HepG2 (cell line): ENCODE data around the gene GAL3ST1. TPM values are rescaled to one million over a fixed set of nuclear protein-coding genes. Genes with fewer than 3 reads are reported as not detected.

Source experiments
- ATAC-seq: fragments of 200-7000 bp; cut with Tn5 transposase; 3 replicates; pipeline ENCODE4 v1.9.1; 2020; ENCODE audit warnings: mild to moderate bottlenecking, moderate library complexity
- BruUV-seq: library from RNA; stranded (reverse); fragments of 400-500 nt; replicated peaks from 2 replicates; lab custom pipeline; 2021; lab: Mats Ljungman, UMichigan
- CTCF ChIA-PET: fragments of 300-600 bp; formaldehyde crosslinking; extraction: SDS; loops from one replicate; lab custom pipeline; 2021; ENCODE audit warnings: low total read pairs, inconsistent platforms, low intra/inter-chr PET ratio; lab: Yijun Ruan, JAX
- POLR2A ChIA-PET: fragments of 350-600 bp; sonication (Branson Sonifier 250); formaldehyde crosslinking; loops from one replicate; lab custom pipeline; 2020; ENCODE audit warnings: antibody characterized with exemption, inconsistent platforms; lab: Yijun Ruan, JAX
- DNase-seq: peaks from one replicate; pipeline ENCODE4 v3.0.0-alpha.2; 2015; ENCODE audit warnings: low spot score
- FAIRE-seq: peaks from 3 replicates; lab custom pipeline; 2011; peaks lifted over from hg19 to GRCh38; lab: Jason Lieb, UNC
- H2AFZ ChIP-seq: one replicate; pipeline ENCODE4 v1.6.1; 2011; ENCODE audit warnings: low read length, inconsistent platforms
- H3K27ac ChIP-seq: fragments of 300-600 bp; 3 replicates; pipeline ENCODE4 v1.8.0; 2011; ENCODE audit warnings: mixed run types, mild to moderate bottlenecking, mixed read lengths, low read length, inconsistent platforms; ENCODE audit not compliant: insufficient read depth; ENCODE audit errors: extremely low read length
- H3K27me3 ChIP-seq, 2 experiments: fragments of 200-600 bp in 1 of 2; 2 replicates in 1 of 2; 3 replicates in 1 of 2; pipeline versions ENCODE4 v1.6.0 to v1.8.0; 2011; ENCODE audit warnings: low read length in 2 of 2, mild to moderate bottlenecking in 2 of 2, moderate library complexity in 2 of 2, inconsistent platforms in 1 of 2; ENCODE audit not compliant: insufficient read depth in 2 of 2, control insufficient read depth in 1 of 2
- H3K36me3 ChIP-seq, 2 experiments: fragments of 200-600 bp in 1 of 2; replicated peaks in 1 of 2; 2 replicates in 1 of 2; 3 replicates in 1 of 2; pipeline versions ENCODE4 v1.5.1 to v1.8.0; 2011; ENCODE audit warnings: low read length in 2 of 2, inconsistent platforms in 1 of 2; ENCODE audit not compliant: insufficient read depth in 2 of 2, control insufficient read depth in 1 of 2
- H3K4me1 ChIP-seq: 2 replicates; pipeline ENCODE4 v1.5.1; 2012; ENCODE audit warnings: low read length, inconsistent platforms; ENCODE audit not compliant: insufficient read depth
- H3K4me2 ChIP-seq: 2 replicates; pipeline ENCODE4 v1.6.0; 2011; ENCODE audit warnings: low read depth, low read length, inconsistent platforms
- H3K4me3 ChIP-seq, 3 experiments: fragments of 200-600 bp in 1 of 3; sonication (generic), shearing (Covaris generic) in 1 of 3; replicated peaks in 1 of 3; 2 replicates each; pipeline ENCODE4 v1.5.1; 2011 to 2016; ENCODE audit warnings: low read length in 3 of 3, inconsistent platforms in 2 of 3, low read depth in 2 of 3, mild to moderate bottlenecking in 2 of 3, control low read depth in 1 of 3, mixed read lengths in 1 of 3; ENCODE audit not compliant: insufficient read depth in 1 of 3
- H3K79me2 ChIP-seq: one replicate; pipeline ENCODE4 v1.6.1; 2011; ENCODE audit warnings: low read length, inconsistent platforms; ENCODE audit not compliant: insufficient read depth
- H3K9ac ChIP-seq: 2 replicates; pipeline ENCODE4 v1.6.0; 2011; ENCODE audit warnings: mild to moderate bottlenecking, low read depth, low read length, inconsistent platforms; ENCODE audit not compliant: insufficient read depth
- H3K9me3 ChIP-seq: 2 replicates; pipeline ENCODE4 v1.5.1; 2012; ENCODE audit warnings: mild to moderate bottlenecking, low read length
- H4K20me1 ChIP-seq: 2 replicates; pipeline ENCODE4 v1.6.0; 2011; ENCODE audit warnings: inconsistent platforms, mild to moderate bottlenecking, low read length, moderate library complexity; ENCODE audit not compliant: insufficient read depth
- AGO2 ChIP-seq: fragments of 200-400 bp; formaldehyde crosslinking; optimal IDR thresholded peaks from 2 replicates; pipeline ENCODE3; 2017; ENCODE audit warnings: mild to moderate bottlenecking, low read depth, low read length, moderate library complexity
- FOXA3 ChIP-seq: IDR thresholded peaks from 2 replicates; pipeline ENCODE4 v1.6.1; 2016; ENCODE audit warnings: missing genetic modification reagents, missing compliant biosample characterization
- HDAC2 ChIP-seq: sonication (generic); formaldehyde crosslinking; IDR thresholded peaks from 2 replicates; pipeline ENCODE4 v1.4.0; 2020; ENCODE audit warnings: missing genetic modification reagents
- HIVEP1 ChIP-seq: sonication (generic); formaldehyde crosslinking; IDR thresholded peaks from 2 replicates; pipeline ENCODE4 v1.4.0; 2020; ENCODE audit warnings: mild to moderate bottlenecking, missing genetic modification reagents
- KAT8 ChIP-seq: IDR thresholded peaks from 2 replicates; pipeline ENCODE4 v1.6.1; 2016; ENCODE audit warnings: missing genetic modification reagents, missing compliant biosample characterization
- MED8 ChIP-seq: sonication (generic); formaldehyde crosslinking; IDR thresholded peaks from 2 replicates; pipeline ENCODE4 v1.8.1; 2023; ENCODE audit warnings: mild to moderate bottlenecking, missing genetic modification reagents; ENCODE audit not compliant: insufficient replicate concordance
- MTA1 ChIP-seq: sonication (generic); formaldehyde crosslinking; IDR thresholded peaks from 2 replicates; pipeline ENCODE4 v1.4.0; 2020; ENCODE audit warnings: missing genetic modification reagents, mild to moderate bottlenecking, borderline replicate concordance
- SCMH1 ChIP-seq: sonication (generic); formaldehyde crosslinking; IDR thresholded peaks from 2 replicates; pipeline ENCODE4 v1.9.0; 2021; ENCODE audit warnings: missing genetic modification reagents, mild to moderate bottlenecking, borderline replicate concordance
- SP140L ChIP-seq: sonication (generic); formaldehyde crosslinking; IDR thresholded peaks from 2 replicates; pipeline ENCODE4 v1.4.0; 2020; ENCODE audit warnings: missing genetic modification reagents, borderline replicate concordance
- WIZ ChIP-seq: sonication (generic); formaldehyde crosslinking; IDR thresholded peaks from 2 replicates; pipeline ENCODE4 v1.5.1; 2020; ENCODE audit warnings: mild to moderate bottlenecking, missing genetic modification reagents
- ZNF260 ChIP-seq: sonication (generic); formaldehyde crosslinking; IDR thresholded peaks from 2 replicates; pipeline ENCODE4 v1.4.0; 2020; ENCODE audit warnings: missing genetic modification reagents, low read depth, mild to moderate bottlenecking, borderline replicate concordance
- ZNF282 ChIP-seq: fragments of 450-650 bp; IDR thresholded peaks from 2 replicates; pipeline ENCODE4 v1.6.1; 2018; ENCODE audit not compliant: partially characterized antibody
- ZNF660 ChIP-seq: sonication (generic); formaldehyde crosslinking; IDR thresholded peaks from 2 replicates; pipeline ENCODE4 v1.5.1; 2020; ENCODE audit warnings: mild to moderate bottlenecking, low read depth, missing genetic modification reagents, borderline replicate concordance
- ZNF713 ChIP-seq: sonication (generic); formaldehyde crosslinking; IDR thresholded peaks from 2 replicates; pipeline ENCODE4 v1.4.0; 2020; ENCODE audit warnings: mild to moderate bottlenecking, missing genetic modification reagents
- ZNF768 ChIP-seq: sonication (generic); formaldehyde crosslinking; IDR thresholded peaks from 2 replicates; pipeline ENCODE4 v1.4.0; 2020; ENCODE audit warnings: missing genetic modification reagents
- ZSCAN22 ChIP-seq: sonication (generic); formaldehyde crosslinking; IDR thresholded peaks from 2 replicates; pipeline ENCODE4 v1.4.0; 2020; ENCODE audit warnings: mild to moderate bottlenecking, missing genetic modification reagents
- WGBS: methylation state at CpG from one replicate; pipeline ENCODE4 v1.1.6; 2017; ENCODE audit warnings: low lambda C conversion rate; 5-methylcytosine and 5-hydroxymethylcytosine counted together
- in situ Hi-C: cut with HindIII; loops from 2 replicates; pipeline ENCODE4 v1.10.0; 2017; ENCODE audit warnings: low pct_unique_long_range_greater_than_20kb; ENCODE audit not compliant: extremely low pct_ligation_motif_present
- intact Hi-C: fragments of 100-400 bp; cut with micrococcal nuclease; formaldehyde crosslinking; loops from one replicate; pipeline ENCODE4 v1.10.0; 2022; ENCODE audit not compliant: unreplicated experiment
- polyA plus RNA-seq, 8 experiments: library from polyadenylated mRNA; depleted of rRNA in 3 of 8; stranded (reverse) in 7 of 8; unstranded in 1 of 8; fragments of >200 nt; fragmentation: Illumina TruSeq in 4 of 8; extraction: Trizol in 4 of 8; gene quantifications; 2 replicates each; pipeline versions ENCODE4 v1.2.1 to v1.2.3, GENCODE V29; 2011 to 2016; ENCODE audit warnings: low read depth in 4 of 8, missing spikeins in 1 of 8, mixed read lengths in 1 of 8; ENCODE audit not compliant: insufficient read depth in 1 of 8
- total RNA-seq, 5 experiments: library from RNA; depleted of rRNA; stranded (reverse); fragments of >200 nt; fragmentation: Illumina TruSeq; extraction: Trizol; gene quantifications; 2 replicates each; pipeline ENCODE4 v1.2.3, GENCODE V29; 2016; ENCODE audit warnings: low read depth in 1 of 5
- TF ChIP-seq, protein P1 (sequence below): sonication (generic); formaldehyde crosslinking; IDR thresholded peaks from 2 replicates; pipeline ENCODE4 v1.8.1; 2023; ENCODE audit warnings: missing genetic modification reagents, inconsistent platforms, borderline replicate concordance
- TF ChIP-seq, protein P2 (sequence below): sonication (generic); formaldehyde crosslinking; IDR thresholded peaks from 2 replicates; pipeline ENCODE4 v1.8.1; 2023; ENCODE audit warnings: mild to moderate bottlenecking, inconsistent platforms, moderate library complexity, missing genetic modification reagents, borderline replicate concordance
- TF ChIP-seq, protein P3 (sequence below): sonication (generic); formaldehyde crosslinking; IDR thresholded peaks from 2 replicates; pipeline ENCODE4 v1.4.0; 2020; ENCODE audit warnings: missing genetic modification reagents

Gene GAL3ST1
- total and polyA plus RNA-seq, 2 of the 13 experiments (the other 11 are each of a cell fraction or from before 2014, with no cell fraction given), result 4.4 to 14.7 TPM

DNA sequence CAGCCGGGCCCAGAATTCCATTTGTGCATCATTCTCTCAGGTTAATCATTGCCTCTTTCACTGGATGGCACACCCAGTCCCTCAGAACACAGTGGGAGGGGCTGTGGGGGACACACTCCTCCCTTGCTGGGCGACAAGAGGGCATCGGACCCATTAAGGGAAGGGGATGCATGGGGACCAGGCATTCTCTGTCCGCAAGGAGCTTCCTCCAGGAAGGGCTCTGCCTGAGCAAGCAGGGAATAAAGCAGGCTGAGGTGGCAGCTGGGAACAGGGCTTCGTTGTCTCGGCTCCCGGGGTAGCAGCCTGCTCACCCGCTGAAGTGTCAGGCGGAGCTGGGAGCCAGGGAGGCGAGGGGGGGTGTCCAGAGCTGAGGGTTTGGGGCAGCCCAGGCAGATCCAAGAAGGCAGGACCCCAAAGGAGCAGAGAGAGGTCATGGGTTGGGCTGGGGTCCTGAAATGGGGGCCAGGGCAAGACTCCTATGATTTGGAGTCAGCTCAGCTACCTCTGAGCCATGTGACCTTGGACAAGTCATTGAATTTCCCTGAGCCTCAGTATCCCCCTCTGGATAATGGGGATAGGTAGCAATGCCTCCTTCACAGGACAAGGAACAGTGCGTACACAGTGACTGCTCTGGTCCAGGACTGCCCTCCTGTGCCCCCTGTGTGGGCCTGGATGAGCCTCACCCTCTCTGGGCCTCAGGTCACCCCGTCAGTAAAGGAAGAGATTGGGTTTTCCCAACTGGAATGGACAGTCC lies 1.4 kb downstream of the GAL3ST1 start:
- Histone ChIP-seq H3K9me3 (no peaks in the 10 kb centered on the region), H4K20me1 (no peaks in the 10 kb centered on the region), H3K27me3 (no peaks in the 10 kb centered on the region), H2AFZ (no peak overlapping the region), H3K4me2 (peak overlapping the region; percentile 89), H3K4me3 (peak overlapping the region; percentile 17 to 84 (median 63); a peak in 4 of 6 replicates), H3K79me2 (no peaks in the 10 kb centered on the region), H3K9ac (no peak overlapping the region), H3K27ac (no peak overlapping the region), H3K36me3 (peaks cover 4 to 20% of the 10 kb centered on the region in 2 experiments; a peak in 4 of 5 replicates), H3K4me1 (peaks cover 44% of the 10 kb centered on the region)
- peak; percentile 44 for DNase-seq
- TSS peak; percentile 37 for BruUV-seq
- peak; percentile 52 for FAIRE-seq
- peak; percentile 47 for ATAC-seq
- POLR2A ChIA-PET, result interaction anchor here (1.3 kb wide), 1 partner anchor 18 kb away, joined by 5 read pairs; the partner anchor contains the start of gene PES1
- 4% methylated on average over 5 of the region's 12 CpGs for WGBS
- intact Hi-C loops, result no loop called here
- in situ Hi-C loops, result no loop called here
- CTCF ChIA-PET, result no interaction called here
- no peak for TF ChIP-seq ZNF660 (CRISPR knock-in tag)
- TF ChIP-seq FOXA3 (CRISPR knock-in tag), result no peak
- 0 out of 2 replicates have a peak, but pooled peaks have one; percentile 18 for TF ChIP-seq HDAC2
- no peak for TF ChIP-seq ZNF260 (CRISPR knock-in tag)
- peak; percentile 67; the same call in 1 of the 2 replicates for TF ChIP-seq ZNF768 (CRISPR knock-in tag)
- TF ChIP-seq MTA1, result no peak
- TF ChIP-seq ZNF282, result no peak
- TF ChIP-seq, protein P1, sequence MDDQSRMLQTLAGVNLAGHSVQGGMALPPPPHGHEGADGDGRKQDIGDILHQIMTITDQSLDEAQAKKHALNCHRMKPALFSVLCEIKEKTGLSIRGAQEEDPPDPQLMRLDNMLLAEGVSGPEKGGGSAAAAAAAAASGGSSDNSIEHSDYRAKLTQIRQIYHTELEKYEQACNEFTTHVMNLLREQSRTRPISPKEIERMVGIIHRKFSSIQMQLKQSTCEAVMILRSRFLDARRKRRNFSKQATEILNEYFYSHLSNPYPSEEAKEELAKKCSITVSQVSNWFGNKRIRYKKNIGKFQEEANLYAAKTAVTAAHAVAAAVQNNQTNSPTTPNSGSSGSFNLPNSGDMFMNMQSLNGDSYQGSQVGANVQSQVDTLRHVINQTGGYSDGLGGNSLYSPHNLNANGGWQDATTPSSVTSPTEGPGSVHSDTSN (CRISPR knock-in tag), result no peak
- TF ChIP-seq MED8 (CRISPR knock-in tag), result no peak
- TF ChIP-seq, protein P2, sequence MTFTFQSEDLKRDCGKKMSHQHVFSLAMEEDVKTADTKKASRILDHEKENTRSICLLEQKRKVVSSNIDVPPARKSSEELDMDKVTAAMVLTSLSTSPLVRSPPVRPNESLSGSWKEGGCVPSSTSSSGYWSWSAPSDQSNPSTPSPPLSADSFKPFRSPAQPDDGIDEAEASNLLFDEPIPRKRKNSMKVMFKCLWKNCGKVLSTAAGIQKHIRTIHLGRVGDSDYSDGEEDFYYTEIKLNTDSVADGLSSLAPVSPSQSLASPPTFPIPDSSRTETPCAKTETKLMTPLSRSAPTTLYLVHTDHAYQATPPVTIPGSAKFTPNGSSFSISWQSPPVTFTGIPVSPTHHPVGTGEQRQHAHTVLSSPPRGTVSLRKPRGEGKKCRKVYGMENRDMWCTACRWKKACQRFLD (CRISPR knock-in tag), result no peak
- TF ChIP-seq HIVEP1, result no peak
- no peak for TF ChIP-seq ZSCAN22 (CRISPR knock-in tag)
- TF ChIP-seq SP140L, result no peak
- no peak for TF ChIP-seq WIZ (CRISPR knock-in tag)
- TF ChIP-seq, protein P3, sequence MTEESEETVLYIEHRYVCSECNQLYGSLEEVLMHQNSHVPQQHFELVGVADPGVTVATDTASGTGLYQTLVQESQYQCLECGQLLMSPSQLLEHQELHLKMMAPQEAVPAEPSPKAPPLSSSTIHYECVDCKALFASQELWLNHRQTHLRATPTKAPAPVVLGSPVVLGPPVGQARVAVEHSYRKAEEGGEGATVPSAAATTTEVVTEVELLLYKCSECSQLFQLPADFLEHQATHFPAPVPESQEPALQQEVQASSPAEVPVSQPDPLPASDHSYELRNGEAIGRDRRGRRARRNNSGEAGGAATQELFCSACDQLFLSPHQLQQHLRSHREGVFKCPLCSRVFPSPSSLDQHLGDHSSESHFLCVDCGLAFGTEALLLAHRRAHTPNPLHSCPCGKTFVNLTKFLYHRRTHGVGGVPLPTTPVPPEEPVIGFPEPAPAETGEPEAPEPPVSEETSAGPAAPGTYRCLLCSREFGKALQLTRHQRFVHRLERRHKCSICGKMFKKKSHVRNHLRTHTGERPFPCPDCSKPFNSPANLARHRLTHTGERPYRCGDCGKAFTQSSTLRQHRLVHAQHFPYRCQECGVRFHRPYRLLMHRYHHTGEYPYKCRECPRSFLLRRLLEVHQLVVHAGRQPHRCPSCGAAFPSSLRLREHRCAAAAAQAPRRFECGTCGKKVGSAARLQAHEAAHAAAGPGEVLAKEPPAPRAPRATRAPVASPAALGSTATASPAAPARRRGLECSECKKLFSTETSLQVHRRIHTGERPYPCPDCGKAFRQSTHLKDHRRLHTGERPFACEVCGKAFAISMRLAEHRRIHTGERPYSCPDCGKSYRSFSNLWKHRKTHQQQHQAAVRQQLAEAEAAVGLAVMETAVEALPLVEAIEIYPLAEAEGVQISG, result no peak
- TF ChIP-seq KAT8, result no peak
- no peak for TF ChIP-seq SCMH1 (CRISPR knock-in tag)
- TF ChIP-seq AGO2, result peak; percentile 32
- TF ChIP-seq ZNF713 (CRISPR knock-in tag), result no peak
